Ishikawa (cell line): ENCODE measurements around the gene ADH1B.

ENCODE experiments used
- CEBPB ChIP-seq: IDR thresholded peaks from 2 replicates; pipeline ENCODE4 v1.6.1; 2012
- CREB1 ChIP-seq: IDR thresholded peaks from 2 replicates; pipeline ENCODE4 v1.6.1; 2012; ENCODE audit warnings: low read depth
- EP300 ChIP-seq: IDR thresholded peaks from 2 replicates; pipeline ENCODE4 v1.6.1; 2012; ENCODE audit warnings: borderline replicate concordance
- FOXM1 ChIP-seq: IDR thresholded peaks from 2 replicates; pipeline ENCODE4 v1.6.1; 2012; ENCODE audit warnings: low read depth, borderline replicate concordance
- NFIC ChIP-seq: IDR thresholded peaks from 2 replicates; pipeline ENCODE4 v1.6.1; 2012
- RAD21 ChIP-seq: IDR thresholded peaks from 2 replicates; pipeline ENCODE4 v1.6.1; 2012; ENCODE audit warnings: low read depth
- TAF1 ChIP-seq: IDR thresholded peaks from 2 replicates; pipeline ENCODE4 v1.6.1; 2012; ENCODE audit warnings: low read depth, mild to moderate bottlenecking
- TCF12 ChIP-seq: IDR thresholded peaks from 2 replicates; pipeline ENCODE4 v1.6.1; 2012; ENCODE audit warnings: low read depth
- YY1 ChIP-seq: IDR thresholded peaks from 2 replicates; pipeline ENCODE4 v1.6.1; 2012; ENCODE audit warnings: low read depth
- TF ChIP-seq, protein P1 (sequence below): IDR thresholded peaks from 2 replicates; pipeline ENCODE4 v1.6.1; 2012
- TF ChIP-seq, protein P2 (sequence below): IDR thresholded peaks from 2 replicates; pipeline ENCODE4 v1.6.1; 2012
- TF ChIP-seq, protein P3 (sequence below): IDR thresholded peaks from 2 replicates; pipeline ENCODE4 v1.6.1; 2012; ENCODE audit warnings: low read depth, mild to moderate bottlenecking

DNA sequence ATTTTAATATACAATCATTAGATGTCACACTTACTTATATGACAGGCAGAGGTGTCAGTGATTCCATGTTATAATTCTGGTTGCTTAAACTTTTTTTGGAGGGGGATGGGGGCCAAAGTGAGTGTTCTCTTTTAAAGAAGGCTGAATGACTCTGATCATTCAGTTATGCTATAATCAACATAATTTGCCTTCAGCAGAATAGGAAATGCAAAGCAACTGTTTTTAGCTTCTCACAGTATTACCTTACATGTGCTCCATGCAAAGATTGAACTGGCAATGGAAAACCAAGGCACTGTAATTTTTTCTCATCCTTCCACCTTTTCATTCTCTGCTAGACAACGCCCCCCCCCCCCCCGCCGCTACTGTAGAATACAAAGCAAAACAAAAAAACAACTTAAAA is 18.0 kb upstream of the ADH1B start:
- TF ChIP-seq, protein P1, sequence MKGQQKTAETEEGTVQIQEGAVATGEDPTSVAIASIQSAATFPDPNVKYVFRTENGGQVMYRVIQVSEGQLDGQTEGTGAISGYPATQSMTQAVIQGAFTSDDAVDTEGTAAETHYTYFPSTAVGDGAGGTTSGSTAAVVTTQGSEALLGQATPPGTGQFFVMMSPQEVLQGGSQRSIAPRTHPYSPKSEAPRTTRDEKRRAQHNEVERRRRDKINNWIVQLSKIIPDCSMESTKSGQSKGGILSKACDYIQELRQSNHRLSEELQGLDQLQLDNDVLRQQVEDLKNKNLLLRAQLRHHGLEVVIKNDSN, result no peak
- TF ChIP-seq YY1 (no peak), TAF1 (no peak), CEBPB (no peak), TCF12 (no peak), NFIC (no peak), FOXM1 (no peak), EP300 (no peak), RAD21 (no peak), CREB1 (no peak)
- TF ChIP-seq, protein P2, sequence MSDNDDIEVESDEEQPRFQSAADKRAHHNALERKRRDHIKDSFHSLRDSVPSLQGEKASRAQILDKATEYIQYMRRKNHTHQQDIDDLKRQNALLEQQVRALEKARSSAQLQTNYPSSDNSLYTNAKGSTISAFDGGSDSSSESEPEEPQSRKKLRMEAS, result no peak
- TF ChIP-seq, protein P3, sequence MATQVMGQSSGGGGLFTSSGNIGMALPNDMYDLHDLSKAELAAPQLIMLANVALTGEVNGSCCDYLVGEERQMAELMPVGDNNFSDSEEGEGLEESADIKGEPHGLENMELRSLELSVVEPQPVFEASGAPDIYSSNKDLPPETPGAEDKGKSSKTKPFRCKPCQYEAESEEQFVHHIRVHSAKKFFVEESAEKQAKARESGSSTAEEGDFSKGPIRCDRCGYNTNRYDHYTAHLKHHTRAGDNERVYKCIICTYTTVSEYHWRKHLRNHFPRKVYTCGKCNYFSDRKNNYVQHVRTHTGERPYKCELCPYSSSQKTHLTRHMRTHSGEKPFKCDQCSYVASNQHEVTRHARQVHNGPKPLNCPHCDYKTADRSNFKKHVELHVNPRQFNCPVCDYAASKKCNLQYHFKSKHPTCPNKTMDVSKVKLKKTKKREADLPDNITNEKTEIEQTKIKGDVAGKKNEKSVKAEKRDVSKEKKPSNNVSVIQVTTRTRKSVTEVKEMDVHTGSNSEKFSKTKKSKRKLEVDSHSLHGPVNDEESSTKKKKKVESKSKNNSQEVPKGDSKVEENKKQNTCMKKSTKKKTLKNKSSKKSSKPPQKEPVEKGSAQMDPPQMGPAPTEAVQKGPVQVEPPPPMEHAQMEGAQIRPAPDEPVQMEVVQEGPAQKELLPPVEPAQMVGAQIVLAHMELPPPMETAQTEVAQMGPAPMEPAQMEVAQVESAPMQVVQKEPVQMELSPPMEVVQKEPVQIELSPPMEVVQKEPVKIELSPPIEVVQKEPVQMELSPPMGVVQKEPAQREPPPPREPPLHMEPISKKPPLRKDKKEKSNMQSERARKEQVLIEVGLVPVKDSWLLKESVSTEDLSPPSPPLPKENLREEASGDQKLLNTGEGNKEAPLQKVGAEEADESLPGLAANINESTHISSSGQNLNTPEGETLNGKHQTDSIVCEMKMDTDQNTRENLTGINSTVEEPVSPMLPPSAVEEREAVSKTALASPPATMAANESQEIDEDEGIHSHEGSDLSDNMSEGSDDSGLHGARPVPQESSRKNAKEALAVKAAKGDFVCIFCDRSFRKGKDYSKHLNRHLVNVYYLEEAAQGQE, result no peak
